ENCODE data around the gene STK33.

GRCh38 chr11:8608652-8609051 is 14.6 kb upstream of the STK33 start:
- no peak for TF ChIP-seq YY1 (IDR thresholded peaks at IDR 0.05; ENCODE audit: insufficient read depth, insufficient read length)
- no peak for TF ChIP-seq ZNF274 (IDR thresholded peaks at IDR 0.05; ENCODE audit: low read depth, low read length)

All from NT2/D1 (cell line).